Fibroblast of the aortic adventitia (primary cell): ENCODE measurements around the gene HUS1. TPM values are rescaled to one million over a fixed set of nuclear protein-coding genes. Genes with fewer than 3 reads are reported as not detected.
A peak's percentile ranks its signal among the peaks of the same experiment; 100 is the strongest.
"Not testable (repeated sequence)": the region's sequence is repeated elsewhere in the genome, so short reads cannot be mapped to it uniquely, and the experiment has no call there.

Source experiments
- DNase-seq: peaks from one replicate; pipeline ENCODE4 v3.0.0-alpha.2; 2010; ENCODE audit warnings: low read depth
- H3K4me3 ChIP-seq: 2 replicates; pipeline ENCODE4 v1.5.1; 2011; ENCODE audit warnings: low read depth, mild to moderate bottlenecking, control low read depth, low read length, moderate library complexity
- CTCF ChIP-seq: IDR thresholded peaks from 2 replicates; pipeline ENCODE4 v1.5.1; 2011; ENCODE audit warnings: mild to moderate bottlenecking, low read length, control low read depth, inconsistent platforms; ENCODE audit not compliant: insufficient read depth
- total RNA-seq: library from RNA; depleted of rRNA; stranded (reverse); fragments of >200 nt; gene quantifications from 2 replicates; pipeline ENCODE4 v1.2.3, GENCODE V29; 2012; ENCODE audit warnings: low replicate concordance

Gene HUS1
- total RNA-seq, 1 donor: 28.6 TPM

DNA sequence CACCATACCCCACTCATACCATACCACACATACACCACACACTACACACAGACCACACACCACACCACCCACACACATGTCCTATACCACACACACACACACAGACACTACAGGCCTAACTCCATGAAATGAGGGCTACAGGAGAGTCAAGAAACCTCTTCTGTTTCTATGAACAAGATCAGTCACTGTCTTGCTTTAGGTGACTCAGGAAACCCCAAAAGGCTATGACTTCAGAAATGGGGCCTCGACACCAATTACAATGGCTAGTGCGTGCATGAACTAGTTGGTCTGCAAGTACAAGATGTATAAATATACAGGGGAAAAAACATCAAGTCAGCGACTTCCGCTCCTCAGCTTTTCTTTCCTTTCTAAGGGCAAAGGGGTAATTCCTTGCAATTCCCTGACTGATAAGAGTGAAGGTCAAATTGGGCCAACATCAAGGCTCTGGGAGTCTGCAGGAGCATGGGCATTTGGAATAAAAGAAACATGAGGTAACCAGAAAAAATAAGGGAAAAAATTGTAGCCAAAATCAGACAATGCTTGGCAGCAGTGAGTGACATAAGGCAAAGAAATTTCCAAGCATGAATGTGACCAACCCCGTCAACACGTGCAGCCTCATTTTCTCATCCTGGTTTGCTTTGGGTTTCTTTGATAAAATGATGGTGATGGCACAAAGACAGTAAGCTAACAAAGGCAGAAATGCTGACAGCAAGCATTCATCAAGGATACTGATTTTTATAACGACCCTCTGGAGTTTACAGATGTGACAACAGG is 32.6 kb downstream of the HUS1 start:
- no peak for TF ChIP-seq CTCF
- no peak overlapping the region for H3K4me3 ChIP-seq
- no peak for DNase-seq

GRCh38 chr7:47945261-47946015 is 34.0 kb downstream of the HUS1 start:
- peak; percentile 80 for TF ChIP-seq CTCF
- DNase-seq: peak; percentile 76
- H3K4me3 ChIP-seq: no peak overlapping the region

DNA sequence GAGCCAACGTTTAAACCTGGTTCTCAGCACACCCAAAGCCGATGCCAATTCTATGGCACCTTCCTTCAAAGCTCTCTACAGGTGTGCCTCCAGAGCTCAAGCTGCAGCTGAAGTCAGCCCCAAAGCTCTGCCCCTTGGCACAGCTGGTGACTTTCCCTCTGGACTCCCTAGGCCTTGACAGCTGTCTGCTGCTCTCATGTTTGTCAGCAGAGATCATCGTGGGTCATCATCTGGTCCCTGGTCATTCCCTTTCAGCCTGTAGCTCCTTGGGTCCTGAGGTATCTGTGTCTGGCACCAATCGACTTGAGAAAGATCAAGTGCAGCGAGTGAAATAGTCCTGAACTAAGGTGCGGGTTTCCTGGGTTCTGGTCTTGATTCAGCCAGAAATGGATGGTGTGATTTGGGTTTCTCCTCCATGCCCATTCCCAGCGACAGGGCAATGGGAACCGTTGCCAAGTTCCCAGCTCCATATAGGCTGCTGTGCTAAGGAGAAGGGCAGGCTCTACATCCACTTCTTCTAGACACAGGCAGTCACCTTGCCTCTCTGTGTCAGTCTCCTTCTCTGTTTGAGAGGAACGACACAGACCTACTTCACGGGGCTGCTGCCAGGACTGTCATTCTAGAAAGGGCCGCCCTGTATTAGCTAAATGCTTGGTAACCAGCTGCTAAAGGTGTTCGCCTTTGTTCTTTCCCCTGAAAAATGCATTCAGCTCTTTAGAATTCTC is 34.7 kb downstream of the HUS1 start:
- no peak for TF ChIP-seq CTCF
- no peak overlapping the region for H3K4me3 ChIP-seq
- DNase-seq: no peak

- no peak overlapping the region for H3K4me3 ChIP-seq
- DNase-seq: no peak
- TF ChIP-seq CTCF: no peak
Measured at GRCh38 chr7:47943676-47944474, 35.5 kb downstream of the HUS1 start.

GRCh38 chr7:47942651-47943050 is 36.8 kb downstream of the HUS1 start:
- not testable (repeated sequence) for DNase-seq, H3K4me3 ChIP-seq

DNA sequence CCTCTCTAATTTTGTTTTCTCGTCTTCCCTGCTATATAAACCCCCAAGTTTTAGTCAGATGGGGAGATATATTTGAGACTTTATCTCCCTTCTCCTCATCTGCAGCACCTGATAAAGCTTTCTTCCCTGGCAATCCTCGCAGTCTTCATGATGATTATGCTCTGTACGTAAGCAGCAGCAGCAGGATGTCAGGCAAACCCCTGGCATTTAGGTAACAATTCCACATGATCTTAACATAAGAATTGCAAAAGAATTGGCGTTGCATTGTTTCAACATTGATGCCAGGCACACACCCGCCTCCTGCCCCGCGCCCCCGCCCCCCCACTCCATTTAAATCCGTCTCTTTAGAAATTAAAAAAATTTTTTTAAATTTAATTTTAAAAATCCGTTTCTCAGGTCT is 37.3 kb downstream of the HUS1 start:
- H3K4me3 ChIP-seq: no peak overlapping the region
- no peak for TF ChIP-seq CTCF
- peak; percentile 23 for DNase-seq
